ENCODE data around the gene SPATA32. TPM values are rescaled to one million over a fixed set of nuclear protein-coding genes. Genes with fewer than 3 reads are reported as not detected.

Gene SPATA32
- total RNA-seq, 4 donors from 2014 or later: not detected

GRCh38 chr17:45287526-45288500 is 25.9 kb upstream of the SPATA32 start:
- Histone ChIP-seq H3K4me1 (peaks cover 3 to 65% (median 12%) of the 10 kb centered on the region in 4 donors), H3K27ac (peak overlapping the region in 2 of 4 donors; percentile 61 to 67), H3K9me3 (no peaks in the 10 kb centered on the region), H3K27me3 (no peaks in the 10 kb centered on the region), H3K36me3 (peaks cover 0 to 71% (median 0%) of the 10 kb centered on the region in 3 donors), H3K4me3 (no peak overlapping the region)
- TF ChIP-seq CTCF (IDR thresholded peaks at IDR 0.05) (no peak), POLR2A (IDR thresholded peaks at IDR 0.05) (no peak)
- no peak for DNase-seq

- Histone ChIP-seq H3K36me3 (peaks cover 0 to 74% (median 0%) of the 10 kb centered on the region in 3 donors), H3K27me3 (no peaks in the 10 kb centered on the region), H3K4me3 (no peak overlapping the region), H3K9me3 (no peaks in the 10 kb centered on the region), H3K4me1 (peaks cover 0 to 54% (median 6%) of the 10 kb centered on the region in 4 donors), H3K27ac (no peak overlapping the region)
- no peak for DNase-seq
- TF ChIP-seq CTCF (IDR thresholded peaks at IDR 0.05): no peak
- no peak for TF ChIP-seq POLR2A (IDR thresholded peaks at IDR 0.05)
Measured at GRCh38 chr17:45286286-45286685, 24.4 kb upstream of the SPATA32 start.

- Histone ChIP-seq H3K27ac (peak overlapping the region in 2 of 4 donors; percentile 39 to 73), H3K4me1 (peaks cover 0 to 36% (median 0%) of the 10 kb centered on the region in 4 donors)
- peak in 2 of 3 donors; percentile 51 to 70 for DNase-seq
Measured at GRCh38 chr17:45284176-45285140, 22.6 kb upstream of the SPATA32 start.

GRCh38 chr17:45283711-45284110 is 21.8 kb upstream of the SPATA32 start:
- H3K27ac ChIP-seq: peak overlapping the region in 2 of 4 donors; percentile 39 to 73

More at GRCh38 chr17:45284176-45285140, 22.6 kb upstream of the SPATA32 start:
- H3K9me3 ChIP-seq: no peaks in the 10 kb centered on the region
- TF ChIP-seq POLR2A (IDR thresholded peaks at IDR 0.05) (no peak), CTCF (IDR thresholded peaks at IDR 0.05) (peak in 4 of 6 experiments; percentile 6 to 35 (median 23))
- no peaks in the 10 kb centered on the region for H3K27me3 ChIP-seq
- H3K36me3 ChIP-seq: peaks cover 0 to 74% (median 0%) of the 10 kb centered on the region in 3 donors
- H3K4me3 ChIP-seq: no peak overlapping the region

More at GRCh38 chr17:45283711-45284110, 21.8 kb upstream of the SPATA32 start:
- Histone ChIP-seq H3K27me3 (no peaks in the 10 kb centered on the region), H3K36me3 (peaks cover 0 to 67% (median 0%) of the 10 kb centered on the region in 3 donors), H3K4me3 (no peak overlapping the region), H3K4me1 (peaks cover 0 to 29% (median 0%) of the 10 kb centered on the region in 4 donors), H3K9me3 (no peaks in the 10 kb centered on the region)
- no peak for TF ChIP-seq CTCF (IDR thresholded peaks at IDR 0.05)
- no peak for TF ChIP-seq POLR2A (IDR thresholded peaks at IDR 0.05)
- DNase-seq: no peak
